ENCODE data around the gene LHX4. TPM values are rescaled to one million over a fixed set of nuclear protein-coding genes. Genes with fewer than 3 reads are reported as not detected.

LHX4 gene
- total and polyA plus RNA-seq, 2 of the 4 experiments (the other 2 are of a cell fraction): 0.05 to 0.18 TPM

DNA sequence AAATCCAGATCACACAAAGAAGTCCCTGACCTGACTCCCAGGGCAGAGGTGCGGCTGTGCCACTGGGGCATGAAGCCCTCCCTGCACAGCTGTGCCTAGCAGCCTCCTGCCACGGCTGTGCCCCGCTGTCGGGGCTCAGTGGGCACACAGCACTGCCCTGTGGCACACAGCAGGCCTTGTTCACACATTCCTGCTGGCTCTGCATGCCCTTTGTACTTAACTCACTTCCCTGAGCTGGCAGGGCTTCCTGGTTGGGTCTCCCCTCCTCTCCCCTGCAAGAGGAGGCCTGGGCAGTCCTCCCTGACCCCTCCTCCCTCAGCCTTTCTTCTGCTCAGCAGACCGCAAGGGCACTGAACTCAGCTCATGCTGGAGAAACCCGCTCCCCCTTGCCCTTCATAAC is 14.8 kb downstream of the LHX4 start:
- no peak overlapping the region for H2BK20ac ChIP-seq (ENCODE audit: low read depth, low read length)
- ChIA-PET CTCF (no interaction called here), POLR2A (ENCODE audit: unreplicated experiment) (no interaction called here)
- H2AK5ac ChIP-seq (ENCODE audit: low read depth, low read length): no peak overlapping the region
- H4K20me1 ChIP-seq (ENCODE audit: insufficient read depth, low read length): no peaks in the 10 kb centered on the region
- 92% methylated on average over 4 of the region's 6 CpGs; no CpG with 5 or more reads in 1 of the 2 experiments for WGBS, 2 experiments (ENCODE audit: extremely low coverage in 2 of 2, insufficient read length in 1 of 2)
- H3K23ac ChIP-seq (ENCODE audit: low read depth, low read length): no peak overlapping the region
- H3K9me3 ChIP-seq (ENCODE audit: control insufficient read depth, insufficient read depth, low read length): no peaks in the 10 kb centered on the region; the same call in 1 of the 2 replicates
- no peak overlapping the region for H4K8ac ChIP-seq (ENCODE audit: low read depth in 2 of 2, low read length in 2 of 2)
- H3K27me3 ChIP-seq (ENCODE audit: control insufficient read depth, insufficient read depth, low read length): peaks cover 39% of the 10 kb centered on the region
- H3K4me2 ChIP-seq (ENCODE audit: low read depth, low read length): no peak overlapping the region
- no peak overlapping the region for H2BK15ac ChIP-seq (ENCODE audit: low read depth, low read length)
- intact Hi-C loops (cut with micrococcal nuclease) (no loop called here), dilution Hi-C loops (cut with HindIII; ENCODE audit: low sequenced_read_pairs, unreplicated experiment) (no loop called here), in situ Hi-C loops (cut with MboI; ENCODE audit: low sequenced_read_pairs) (no loop called here)
- no peak overlapping the region for H3K14ac ChIP-seq (replicated peaks; ENCODE audit: low read depth, low read length)
- H3K9me1 ChIP-seq (ENCODE audit: insufficient read depth, low read length): peaks cover 3% of the 10 kb centered on the region; the same call in 1 of the 2 replicates
- H4K5ac ChIP-seq (ENCODE audit: low read depth, low read length): no peak overlapping the region
- DNase-seq (no peak), ATAC-seq (ENCODE audit: low read depth) (no peak)
- H2BK120ac ChIP-seq (ENCODE audit: low read depth, low read length): no peak overlapping the region
- no peak overlapping the region for H3K56ac ChIP-seq (ENCODE audit: extremely low read depth, insufficient read depth, low read length)
- H3K27ac ChIP-seq (ENCODE audit: insufficient read depth, low read length): no peak overlapping the region
- BruUV-seq (replicated peaks): no TSS peak
- H3K4ac ChIP-seq (ENCODE audit: low read depth, low read length): no peak overlapping the region
- no peak overlapping the region for H2BK5ac ChIP-seq (ENCODE audit: low read depth, low read length, poor library complexity, severe bottlenecking)
- peaks cover 2% of the 10 kb centered on the region; the same call in 1 of the 2 replicates for H3K4me1 ChIP-seq (ENCODE audit: control insufficient read depth, insufficient read depth, low read length)
- H3K79me1 ChIP-seq (ENCODE audit: low read depth in 1 of 2, low read length in 2 of 2): no peaks in the 10 kb centered on the region
- no peak overlapping the region for H3K4me3 ChIP-seq (ENCODE audit: insufficient read depth, low read depth, low read length)
- H3K36me3 ChIP-seq (ENCODE audit: control insufficient read depth, insufficient read depth, low read length): no peaks in the 10 kb centered on the region
- no peak overlapping the region for H3K9ac ChIP-seq (ENCODE audit: low read depth, low read length)
- TF ChIP-seq, protein P1, sequence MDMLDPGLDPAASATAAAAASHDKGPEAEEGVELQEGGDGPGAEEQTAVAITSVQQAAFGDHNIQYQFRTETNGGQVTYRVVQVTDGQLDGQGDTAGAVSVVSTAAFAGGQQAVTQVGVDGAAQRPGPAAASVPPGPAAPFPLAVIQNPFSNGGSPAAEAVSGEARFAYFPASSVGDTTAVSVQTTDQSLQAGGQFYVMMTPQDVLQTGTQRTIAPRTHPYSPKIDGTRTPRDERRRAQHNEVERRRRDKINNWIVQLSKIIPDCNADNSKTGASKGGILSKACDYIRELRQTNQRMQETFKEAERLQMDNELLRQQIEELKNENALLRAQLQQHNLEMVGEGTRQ (IDR thresholded peaks at IDR 0.05; ENCODE audit: low read depth, low read length): no peak
- no peak for TF ChIP-seq RAD21 (IDR thresholded peaks at IDR 0.05; ENCODE audit: low read length)
- no peak for TF ChIP-seq RFX5 (IDR thresholded peaks at IDR 0.05; ENCODE audit: low read depth, low read length)
- TF ChIP-seq POLR2A (IDR thresholded peaks at IDR 0.05; ENCODE audit: low read depth, low read length): no peak
- TF ChIP-seq FOS (IDR thresholded peaks at IDR 0.05; ENCODE audit: low read depth, low read length): no peak
- no peak for TF ChIP-seq MAFK (IDR thresholded peaks at IDR 0.05; ENCODE audit: low read depth, low read length)
- no peak for TF ChIP-seq CHD1 (IDR thresholded peaks at IDR 0.05; ENCODE audit: low read depth, low read length)
- TF ChIP-seq MAZ (IDR thresholded peaks at IDR 0.05; ENCODE audit: borderline replicate concordance, low read depth, low read length): no peak
- no peak for TF ChIP-seq MXI1 (IDR thresholded peaks at IDR 0.05; ENCODE audit: borderline replicate concordance, low read depth, low read length)
- TF ChIP-seq BHLHE40 (IDR thresholded peaks at IDR 0.05; ENCODE audit: low read depth, low read length): no peak
- no peak for TF ChIP-seq NFE2L2 (IDR thresholded peaks at IDR 0.05; ENCODE audit: low read depth, low read length)
- no peak for TF ChIP-seq CEBPB (IDR thresholded peaks at IDR 0.05; ENCODE audit: low read depth, low read length)
- TF ChIP-seq SMC3 (IDR thresholded peaks at IDR 0.05; ENCODE audit: low read depth, low read length): no peak
- TF ChIP-seq, protein P2, sequence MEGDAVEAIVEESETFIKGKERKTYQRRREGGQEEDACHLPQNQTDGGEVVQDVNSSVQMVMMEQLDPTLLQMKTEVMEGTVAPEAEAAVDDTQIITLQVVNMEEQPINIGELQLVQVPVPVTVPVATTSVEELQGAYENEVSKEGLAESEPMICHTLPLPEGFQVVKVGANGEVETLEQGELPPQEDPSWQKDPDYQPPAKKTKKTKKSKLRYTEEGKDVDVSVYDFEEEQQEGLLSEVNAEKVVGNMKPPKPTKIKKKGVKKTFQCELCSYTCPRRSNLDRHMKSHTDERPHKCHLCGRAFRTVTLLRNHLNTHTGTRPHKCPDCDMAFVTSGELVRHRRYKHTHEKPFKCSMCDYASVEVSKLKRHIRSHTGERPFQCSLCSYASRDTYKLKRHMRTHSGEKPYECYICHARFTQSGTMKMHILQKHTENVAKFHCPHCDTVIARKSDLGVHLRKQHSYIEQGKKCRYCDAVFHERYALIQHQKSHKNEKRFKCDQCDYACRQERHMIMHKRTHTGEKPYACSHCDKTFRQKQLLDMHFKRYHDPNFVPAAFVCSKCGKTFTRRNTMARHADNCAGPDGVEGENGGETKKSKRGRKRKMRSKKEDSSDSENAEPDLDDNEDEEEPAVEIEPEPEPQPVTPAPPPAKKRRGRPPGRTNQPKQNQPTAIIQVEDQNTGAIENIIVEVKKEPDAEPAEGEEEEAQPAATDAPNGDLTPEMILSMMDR (conservative IDR thresholded peaks at IDR 0.05; ENCODE audit: low read depth, low read length): no peak
- TF ChIP-seq ELK1 (IDR thresholded peaks at IDR 0.05; ENCODE audit: borderline replicate concordance, low read depth, low read length): no peak
- no peak for TF ChIP-seq RCOR1 (IDR thresholded peaks at IDR 0.05; ENCODE audit: insufficient replicate concordance, low read length)
- H2AFZ ChIP-seq (replicated peaks; ENCODE audit: low read length, poor library complexity): no peak overlapping the region
- H4K91ac ChIP-seq (ENCODE audit: insufficient read depth, low read depth, low read length): no peak overlapping the region
- H3K18ac ChIP-seq (ENCODE audit: low read depth, low read length): no peak overlapping the region
- no peak overlapping the region for H2AK9ac ChIP-seq (replicated peaks; ENCODE audit: low read depth, low read length, poor library complexity)

Measured in IMR-90 (cell line).